SJCRH30 (cell line): ENCODE results near the gene TP53I13. TPM values are rescaled to one million over a fixed set of nuclear protein-coding genes. Genes with fewer than 3 reads are reported as not detected.
"Not testable (repeated sequence)": the region's sequence is repeated elsewhere in the genome, so short reads cannot be mapped to it uniquely, and the experiment has no call there.

ENCODE experiments used
- DNase-seq, 2 experiments: peaks; one replicate each; pipeline ENCODE4 v3.0.0-alpha.2; 2015 to 2020
- H3K27ac ChIP-seq: fragments of 250-450 bp; sonication (Bioruptor Pico); 2 replicates; pipeline ENCODE4 v1.5.1; 2020; ENCODE audit warnings: mild to moderate bottlenecking, moderate library complexity
- H3K27me3 ChIP-seq: fragments of 250-450 bp; sonication (Bioruptor Pico); 2 replicates; pipeline ENCODE4 v1.5.1; 2020; ENCODE audit warnings: mild to moderate bottlenecking, moderate library complexity
- H3K36me3 ChIP-seq: fragments of 250-450 bp; sonication (Bioruptor Pico); 2 replicates; pipeline ENCODE4 v1.5.1; 2020; ENCODE audit warnings: mild to moderate bottlenecking, moderate library complexity
- H3K4me1 ChIP-seq: fragments of 250-450 bp; sonication (Bioruptor Pico); 2 replicates; pipeline ENCODE4 v1.5.1; 2020; ENCODE audit warnings: mild to moderate bottlenecking, moderate library complexity
- H3K4me3 ChIP-seq: fragments of 250-450 bp; sonication (Bioruptor Pico); 2 replicates; pipeline ENCODE4 v1.5.1; 2020; ENCODE audit warnings: mild to moderate bottlenecking, moderate library complexity
- H3K9me3 ChIP-seq: fragments of 250-450 bp; sonication (Bioruptor Pico); replicated peaks from 2 replicates; pipeline ENCODE4 v1.5.1; 2020; ENCODE audit warnings: mild to moderate bottlenecking, moderate library complexity
- total RNA-seq: library from RNA; depleted of rRNA; stranded (reverse); fragments of >200 nt; shearing (Covaris generic); gene quantifications from 2 replicates; pipeline ENCODE4 v1.2.3, GENCODE V29; 2014; rRNA removed

Gene TP53I13
- 45.0 and 48.0 TPM in 2 replicates for total RNA-seq

GRCh38 chr17:29568331-29569244 lies at the start of gene TP53I13:
Gene TP53I13 (plus strand): TSS chr17:29568701. CDS start chr17:29568759, 58 bp downstream.
- no peaks in the 10 kb centered on the region for H3K9me3 ChIP-seq
- H3K4me3 ChIP-seq: peak within 1 kb of the TSS; percentile 94
- H3K27me3 ChIP-seq: no peaks in the 10 kb centered on the region
- peak; percentile 97 for DNase-seq
- peak within 1 kb of the TSS; percentile 76 for H3K27ac ChIP-seq
- H3K36me3 ChIP-seq: peaks cover 4% of the 10 kb centered on the region; the same call in 1 of the 2 replicates
- H3K4me1 ChIP-seq: peaks cover 11% of the 10 kb centered on the region

GRCh38 chr17:29524692-29525091 lies 43.8 kb upstream of the TP53I13 start:
- no peak for DNase-seq
- Histone ChIP-seq H3K4me3 (no peak overlapping the region), H3K27ac (no peak overlapping the region), H3K36me3 (peaks cover 64% of the 10 kb centered on the region), H3K9me3 (no peaks in the 10 kb centered on the region), H3K4me1 (no peaks in the 10 kb centered on the region), H3K27me3 (no peaks in the 10 kb centered on the region)

- no peak overlapping the region for H3K27ac ChIP-seq
- no peak overlapping the region for H3K4me3 ChIP-seq
- H3K4me1 ChIP-seq: no peaks in the 10 kb centered on the region
- peaks cover 64% of the 10 kb centered on the region for H3K36me3 ChIP-seq
- H3K9me3 ChIP-seq: no peaks in the 10 kb centered on the region
- no peak for DNase-seq
- no peaks in the 10 kb centered on the region for H3K27me3 ChIP-seq
Observed at GRCh38 chr17:29526322-29526721, 42.2 kb upstream of the TP53I13 start.

GRCh38 chr17:29533976-29534375 lies 34.5 kb upstream of the TP53I13 start:
- H3K4me1 ChIP-seq: peaks cover 6% of the 10 kb centered on the region; the same call in 1 of the 2 replicates

GRCh38 chr17:29544066-29544465 lies 24.4 kb upstream of the TP53I13 start:
- Histone ChIP-seq H3K27ac (no peak overlapping the region), H3K36me3 (peaks cover 37% of the 10 kb centered on the region), H3K27me3 (no peaks in the 10 kb centered on the region), H3K9me3 (no peaks in the 10 kb centered on the region), H3K4me1 (peaks cover 14% of the 10 kb centered on the region), H3K4me3 (no peak overlapping the region)
- no peak for DNase-seq

More at GRCh38 chr17:29533976-29534375, 34.5 kb upstream of the TP53I13 start:
- Histone ChIP-seq H3K27me3 (no peaks in the 10 kb centered on the region), H3K4me3 (no peak overlapping the region), H3K27ac (no peak overlapping the region), H3K36me3 (peaks cover 67% of the 10 kb centered on the region), H3K9me3 (no peaks in the 10 kb centered on the region)
- no peak for DNase-seq

GRCh38 chr17:29546085-29546484 lies 22.4 kb upstream of the TP53I13 start:
- no peak for DNase-seq
- H3K4me1 ChIP-seq: peaks cover 29% of the 10 kb centered on the region
- no peaks in the 10 kb centered on the region for H3K27me3 ChIP-seq
- H3K27ac ChIP-seq: no peak overlapping the region
- H3K9me3 ChIP-seq: no peaks in the 10 kb centered on the region
- no peak overlapping the region for H3K4me3 ChIP-seq
- H3K36me3 ChIP-seq: peaks cover 31% of the 10 kb centered on the region

GRCh38 chr17:29546830-29547229 lies 21.7 kb upstream of the TP53I13 start:
- H3K9me3 ChIP-seq: no peaks in the 10 kb centered on the region
- H3K27me3 ChIP-seq: no peaks in the 10 kb centered on the region
- H3K4me1 ChIP-seq: peaks cover 29% of the 10 kb centered on the region
- H3K4me3 ChIP-seq: no peak overlapping the region
- DNase-seq: no peak
- no peak overlapping the region for H3K27ac ChIP-seq
- peaks cover 24% of the 10 kb centered on the region for H3K36me3 ChIP-seq

GRCh38 chr17:29549177-29549923 lies 19.2 kb upstream of the TP53I13 start:
- Histone ChIP-seq H3K9me3 (no peaks in the 10 kb centered on the region), H3K4me3 (no peak overlapping the region), H3K27ac (peak overlapping the region; percentile 53), H3K4me1 (peaks cover 29% of the 10 kb centered on the region), H3K27me3 (no peaks in the 10 kb centered on the region), H3K36me3 (no peaks in the 10 kb centered on the region)
- DNase-seq: peak; percentile 96 to 99

GRCh38 chr17:29555840-29556239 lies 12.7 kb upstream of the TP53I13 start:
- Histone ChIP-seq H3K4me1 (no peaks in the 10 kb centered on the region; the same call in 1 of the 2 replicates), H3K4me3 (no peak overlapping the region), H3K36me3 (no peaks in the 10 kb centered on the region), H3K27me3 (no peaks in the 10 kb centered on the region), H3K27ac (no peak overlapping the region), H3K9me3 (no peaks in the 10 kb centered on the region)
- DNase-seq: no peak

- Histone ChIP-seq H3K4me3 (no peak overlapping the region), H3K36me3 (no peaks in the 10 kb centered on the region), H3K27ac (no peak overlapping the region), H3K9me3 (no peaks in the 10 kb centered on the region), H3K4me1 (no peaks in the 10 kb centered on the region), H3K27me3 (no peaks in the 10 kb centered on the region)
- DNase-seq: no peak
Observed at GRCh38 chr17:29557085-29557738, 11.3 kb upstream of the TP53I13 start.

GRCh38 chr17:29557739-29558116 lies 10.8 kb upstream of the TP53I13 start:
- Histone ChIP-seq H3K36me3 (no peaks in the 10 kb centered on the region), H3K4me3 (no peak overlapping the region), H3K4me1 (no peaks in the 10 kb centered on the region), H3K27ac (no peak overlapping the region), H3K27me3 (no peaks in the 10 kb centered on the region), H3K9me3 (no peaks in the 10 kb centered on the region)
- DNase-seq: no peak

GRCh38 chr17:29558139-29558538 lies 10.4 kb upstream of the TP53I13 start:
- not testable (repeated sequence) for DNase-seq, H3K4me1 ChIP-seq, H3K4me3 ChIP-seq, H3K9me3 ChIP-seq, H3K36me3 ChIP-seq, H3K27ac ChIP-seq, H3K27me3 ChIP-seq

- Histone ChIP-seq H3K9me3 (no peaks in the 10 kb centered on the region), H3K27ac (no peak overlapping the region), H3K4me3 (no peak overlapping the region), H3K36me3 (no peaks in the 10 kb centered on the region), H3K4me1 (peaks cover 8% of the 10 kb centered on the region), H3K27me3 (no peaks in the 10 kb centered on the region)
- DNase-seq: no peak
Observed at GRCh38 chr17:29559640-29560039, 8.9 kb upstream of the TP53I13 start.

- no peaks in the 10 kb centered on the region for H3K27me3 ChIP-seq
- no peak overlapping the region for H3K27ac ChIP-seq
- peak in 1 of 2 experiments; percentile 55 for DNase-seq
- no peak overlapping the region for H3K4me3 ChIP-seq
- no peaks in the 10 kb centered on the region for H3K9me3 ChIP-seq
- peaks cover 11% of the 10 kb centered on the region for H3K4me1 ChIP-seq
- no peaks in the 10 kb centered on the region for H3K36me3 ChIP-seq
Observed at GRCh38 chr17:29560316-29560715, 8.2 kb upstream of the TP53I13 start.
